SK-N-SH treated with all-trans-retinoic acid at 6 μM for 48 hours (cell line): ENCODE measurements around the gene LRRC51.

ENCODE experiments used
- ATAC-seq: fragments of 200-7000 bp; cut with Tn5 transposase; 3 replicates; pipeline ENCODE4 v1.9.1; 2020; ENCODE audit warnings: mild to moderate bottlenecking, moderate library complexity
- ARNTL ChIP-seq: fragments of 450-650 bp; formaldehyde crosslinking; IDR thresholded peaks from 2 replicates; pipeline ENCODE4 v1.5.0; 2020; ENCODE audit warnings: low read depth, mild to moderate bottlenecking, moderate library complexity, borderline replicate concordance
- BACH2 ChIP-seq: fragments of 250-450 bp; sonication (Bioruptor Pico); IDR thresholded peaks from 2 replicates; pipeline ENCODE4 v1.9.0; 2021; ENCODE audit warnings: mild to moderate bottlenecking, borderline replicate concordance
- CREB5 ChIP-seq: fragments of 250-450 bp; sonication (Bioruptor Pico); IDR thresholded peaks from 2 replicates; pipeline ENCODE4 v1.5.1; 2020; ENCODE audit warnings: low read depth, mild to moderate bottlenecking, moderate library complexity
- CSDC2 ChIP-seq: fragments of 250-450 bp; sonication (Bioruptor Pico); IDR thresholded peaks from 2 replicates; pipeline ENCODE4 v1.5.0; 2020; ENCODE audit warnings: mild to moderate bottlenecking, moderate library complexity
- ESRRG ChIP-seq: fragments of 250-450 bp; sonication (Bioruptor Pico); IDR thresholded peaks from 2 replicates; pipeline ENCODE4 v1.6.1; 2021; ENCODE audit warnings: mild to moderate bottlenecking
- GLIS3 ChIP-seq: fragments of 250-450 bp; sonication (Bioruptor Pico); IDR thresholded peaks from 2 replicates; pipeline ENCODE4 v1.5.0; 2020; ENCODE audit warnings: mild to moderate bottlenecking, moderate library complexity
- ISL1 ChIP-seq: fragments of 250-450 bp; sonication (Bioruptor Pico); IDR thresholded peaks from 2 replicates; pipeline ENCODE4 v2.1.2; 2022; ENCODE audit warnings: mild to moderate bottlenecking, moderate library complexity
- PATZ1 ChIP-seq: fragments of 250-450 bp; sonication (Bioruptor Pico); IDR thresholded peaks from 2 replicates; pipeline ENCODE4 v1.8.0; 2020; ENCODE audit warnings: mild to moderate bottlenecking, moderate library complexity, borderline replicate concordance
- POU6F1 ChIP-seq: fragments of 250-450 bp; sonication (Bioruptor Pico); IDR thresholded peaks from 2 replicates; pipeline ENCODE4 v1.8.0; 2021; ENCODE audit warnings: low read depth, mild to moderate bottlenecking, moderate library complexity, borderline replicate concordance
- PPARA ChIP-seq: fragments of 250-450 bp; sonication (Bioruptor Pico); IDR thresholded peaks from 2 replicates; pipeline ENCODE4 v1.5.0; 2020; ENCODE audit warnings: mild to moderate bottlenecking, borderline replicate concordance
- RARB ChIP-seq: fragments of 250-450 bp; sonication (Bioruptor Pico); IDR thresholded peaks from 2 replicates; pipeline ENCODE4 v1.8.0; 2021; ENCODE audit warnings: mild to moderate bottlenecking, moderate library complexity
- SNAI2 ChIP-seq: fragments of 250-450 bp; sonication (Bioruptor Pico); IDR thresholded peaks from 2 replicates; pipeline ENCODE4 v1.5.0; 2020; ENCODE audit warnings: mild to moderate bottlenecking, moderate library complexity
- TCF4 ChIP-seq: fragments of 250-450 bp; sonication (Bioruptor Pico); IDR thresholded peaks from 2 replicates; pipeline ENCODE4 v1.8.0; 2021; ENCODE audit warnings: mild to moderate bottlenecking, moderate library complexity, borderline replicate concordance
- TOX ChIP-seq: fragments of 250-450 bp; sonication (Bioruptor Pico); IDR thresholded peaks from 2 replicates; pipeline ENCODE4 v1.8.0; 2021; ENCODE audit warnings: mild to moderate bottlenecking, moderate library complexity, borderline replicate concordance
- ZC3H10 ChIP-seq: fragments of 250-450 bp; sonication (Bioruptor Pico); IDR thresholded peaks from 2 replicates; pipeline ENCODE4 v1.5.1; 2021; ENCODE audit warnings: mild to moderate bottlenecking, moderate library complexity
- ZFP3 ChIP-seq: fragments of 250-450 bp; sonication (Bioruptor Pico); IDR thresholded peaks from 2 replicates; pipeline ENCODE4 v1.5.0; 2020; ENCODE audit warnings: mild to moderate bottlenecking, moderate library complexity
- ZNF70 ChIP-seq: fragments of 450-650 bp; formaldehyde crosslinking; IDR thresholded peaks from 2 replicates; pipeline ENCODE4 v1.5.0; 2020; ENCODE audit warnings: mild to moderate bottlenecking, moderate library complexity
- ZNF8 ChIP-seq: fragments of 450-650 bp; formaldehyde crosslinking; IDR thresholded peaks from 2 replicates; pipeline ENCODE4 v1.5.0; 2020; ENCODE audit warnings: mild to moderate bottlenecking, moderate library complexity
- TF ChIP-seq, protein P1 (sequence below): fragments of 250-450 bp; sonication (Bioruptor Pico); IDR thresholded peaks from 2 replicates; pipeline ENCODE4 v1.5.0; 2020; ENCODE audit warnings: mild to moderate bottlenecking, moderate library complexity

The LRRC51 gene

DNA sequence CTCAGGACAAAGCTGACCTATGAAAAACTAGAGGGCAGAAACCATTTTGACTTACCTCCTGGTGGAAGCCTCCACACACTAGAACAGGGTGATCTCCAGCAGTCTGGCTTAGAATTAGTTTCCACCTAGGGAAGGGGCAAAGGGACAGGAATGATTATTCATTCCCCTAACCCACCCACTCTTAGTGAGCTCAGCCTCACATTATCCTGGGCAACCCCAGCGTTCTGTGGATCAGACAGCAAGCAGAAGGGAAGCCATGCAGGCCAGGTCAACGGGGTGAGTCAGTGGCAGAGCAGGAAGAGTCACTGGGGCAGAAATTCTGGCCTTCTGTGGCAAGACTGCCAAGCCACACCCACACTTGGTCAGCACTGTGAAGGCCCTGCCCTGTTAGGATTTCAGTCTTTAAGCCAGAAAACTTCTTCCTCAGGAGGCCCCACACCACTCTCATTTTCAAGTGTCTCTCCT lies 10.8 kb upstream of the LRRC51 start:
- ATAC-seq, result peak; percentile 94
- TF ChIP-seq ZFP3 (CRISPR knock-in tag) (peak; percentile 75), SNAI2 (CRISPR knock-in tag) (0 out of 2 replicates have a peak, but pooled peaks have one; percentile 64), ZNF70 (CRISPR knock-in tag) (no peak), ZNF8 (no peak)

DNA sequence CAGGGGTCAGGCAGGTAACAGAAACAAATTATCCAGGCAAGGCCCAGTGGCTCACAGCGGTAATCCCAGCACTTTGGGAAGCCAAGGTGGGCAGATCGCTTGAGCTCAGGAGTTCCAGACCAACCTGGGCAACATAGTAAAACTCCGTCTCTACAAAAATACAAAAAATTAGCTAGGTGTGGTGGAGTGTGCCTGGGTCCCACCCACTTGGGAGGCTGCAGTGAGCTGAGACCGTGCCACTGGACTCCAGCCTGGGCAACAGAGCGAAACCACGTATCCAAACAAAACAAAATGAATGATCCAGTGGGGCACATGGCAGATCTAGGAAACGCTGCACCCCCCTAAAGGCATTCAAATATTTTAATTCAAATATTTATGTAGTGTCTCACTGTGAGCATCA lies 10.2 kb upstream of the LRRC51 start:
- no peak for ATAC-seq
- no peak for TF ChIP-seq SNAI2 (CRISPR knock-in tag)
- TF ChIP-seq, protein P1, sequence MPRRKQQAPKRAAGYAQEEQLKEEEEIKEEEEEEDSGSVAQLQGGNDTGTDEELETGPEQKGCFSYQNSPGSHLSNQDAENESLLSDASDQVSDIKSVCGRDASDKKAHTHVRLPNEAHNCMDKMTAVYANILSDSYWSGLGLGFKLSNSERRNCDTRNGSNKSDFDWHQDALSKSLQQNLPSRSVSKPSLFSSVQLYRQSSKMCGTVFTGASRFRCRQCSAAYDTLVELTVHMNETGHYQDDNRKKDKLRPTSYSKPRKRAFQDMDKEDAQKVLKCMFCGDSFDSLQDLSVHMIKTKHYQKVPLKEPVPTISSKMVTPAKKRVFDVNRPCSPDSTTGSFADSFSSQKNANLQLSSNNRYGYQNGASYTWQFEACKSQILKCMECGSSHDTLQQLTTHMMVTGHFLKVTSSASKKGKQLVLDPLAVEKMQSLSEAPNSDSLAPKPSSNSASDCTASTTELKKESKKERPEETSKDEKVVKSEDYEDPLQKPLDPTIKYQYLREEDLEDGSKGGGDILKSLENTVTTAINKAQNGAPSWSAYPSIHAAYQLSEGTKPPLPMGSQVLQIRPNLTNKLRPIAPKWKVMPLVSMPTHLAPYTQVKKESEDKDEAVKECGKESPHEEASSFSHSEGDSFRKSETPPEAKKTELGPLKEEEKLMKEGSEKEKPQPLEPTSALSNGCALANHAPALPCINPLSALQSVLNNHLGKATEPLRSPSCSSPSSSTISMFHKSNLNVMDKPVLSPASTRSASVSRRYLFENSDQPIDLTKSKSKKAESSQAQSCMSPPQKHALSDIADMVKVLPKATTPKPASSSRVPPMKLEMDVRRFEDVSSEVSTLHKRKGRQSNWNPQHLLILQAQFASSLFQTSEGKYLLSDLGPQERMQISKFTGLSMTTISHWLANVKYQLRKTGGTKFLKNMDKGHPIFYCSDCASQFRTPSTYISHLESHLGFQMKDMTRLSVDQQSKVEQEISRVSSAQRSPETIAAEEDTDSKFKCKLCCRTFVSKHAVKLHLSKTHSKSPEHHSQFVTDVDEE (CRISPR knock-in tag), result no peak
- TF ChIP-seq RARB, result no peak
- TF ChIP-seq GLIS3, result no peak
- no peak for TF ChIP-seq ESRRG (CRISPR knock-in tag)
- no peak for TF ChIP-seq ZC3H10
- no peak for TF ChIP-seq CSDC2 (CRISPR knock-in tag)

DNA sequence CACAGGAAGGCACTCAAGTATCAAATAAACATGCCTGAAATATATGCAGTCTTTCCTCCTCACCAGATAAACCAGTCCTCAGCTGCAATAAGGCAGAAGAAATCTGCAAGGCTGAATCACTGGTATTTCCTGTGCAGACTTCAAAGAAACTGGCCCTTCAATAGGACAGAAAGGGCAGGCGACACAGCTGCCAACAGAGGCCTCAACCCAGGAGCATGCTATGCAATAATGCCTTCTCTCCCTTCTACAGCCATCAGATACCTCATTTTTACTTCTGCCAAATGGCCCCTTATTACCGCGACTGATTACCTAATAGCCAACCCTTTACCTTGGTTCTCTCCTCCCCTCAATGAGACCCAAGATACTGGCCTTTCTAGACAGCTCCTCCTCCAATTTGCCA lies 8.3 kb upstream of the LRRC51 start:
- peak; percentile 76 for ATAC-seq

GRCh38 chr11:72075109-72075508 lies 5.5 kb upstream of the LRRC51 start:
- no peak for ATAC-seq
- no peak for TF ChIP-seq POU6F1
- no peak for TF ChIP-seq RARB
- no peak for TF ChIP-seq SNAI2 (CRISPR knock-in tag)
- TF ChIP-seq CSDC2 (CRISPR knock-in tag), result no peak
- no peak for TF ChIP-seq TOX (CRISPR knock-in tag)
- no peak for TF ChIP-seq PPARA (CRISPR knock-in tag)
- no peak for TF ChIP-seq GLIS3
- TF ChIP-seq TCF4, result no peak
- no peak for TF ChIP-seq ZNF8
- no peak for TF ChIP-seq ARNTL (CRISPR knock-in tag)
- TF ChIP-seq PATZ1 (CRISPR knock-in tag), result no peak
- TF ChIP-seq ISL1 (CRISPR knock-in tag), result no peak
- TF ChIP-seq CREB5, result no peak

More for the DNA sequence above, 8.3 kb upstream of the LRRC51 start:
- TF ChIP-seq PATZ1 (CRISPR knock-in tag) (no peak), ESRRG (CRISPR knock-in tag) (no peak), CSDC2 (CRISPR knock-in tag) (no peak)
- TF ChIP-seq, all 23 proteins: peak for 0

DNA sequence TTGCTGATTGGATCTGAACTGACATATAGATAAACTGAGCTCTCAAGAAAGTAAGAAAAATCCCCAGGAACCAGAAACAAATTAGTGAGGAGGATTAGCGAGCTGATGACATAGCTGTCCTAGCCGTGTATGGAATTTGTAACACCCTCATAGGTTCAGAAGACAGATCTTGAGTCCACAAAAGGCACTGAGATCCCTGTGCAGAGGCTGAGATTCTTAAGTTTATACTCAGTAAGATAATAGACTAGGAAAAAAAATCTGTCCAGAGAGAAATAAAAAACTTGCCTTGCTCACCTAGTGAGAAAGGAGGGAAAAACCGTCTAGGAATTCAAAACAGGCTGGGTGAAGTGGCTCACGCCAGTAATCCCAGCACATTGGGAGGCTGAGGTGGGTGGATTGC lies 4.9 kb upstream of the LRRC51 start:
- no peak for ATAC-seq
- TF ChIP-seq ZFP3 (CRISPR knock-in tag) (no peak), ARNTL (CRISPR knock-in tag) (no peak), POU6F1 (no peak), CREB5 (no peak), ZC3H10 (no peak), PATZ1 (CRISPR knock-in tag) (no peak), BACH2 (CRISPR knock-in tag) (no peak), GLIS3 (no peak)
